GM23338 (cell line): ENCODE measurements around the gene MTHFS. TPM values are rescaled to one million over a fixed set of nuclear protein-coding genes. Genes with fewer than 3 reads are reported as not detected.
A peak's percentile ranks its signal among the peaks of the same experiment; 100 is the strongest.

ENCODE experiments used
- ATAC-seq: fragments of 200-7000 bp; cut with Tn5 transposase; 3 replicates; pipeline ENCODE4 v1.9.1; 2020
- DNase-seq: peaks from one replicate; pipeline ENCODE4 v3.0.0-alpha.2; 2015; ENCODE audit warnings: low spot score
- H2AFZ ChIP-seq: fragments of 200-600 bp; sonication (generic); 2 replicates; pipeline ENCODE4 v1.8.0; 2016; ENCODE audit warnings: antibody characterized with exemption, mild to moderate bottlenecking, moderate library complexity
- H3F3A ChIP-seq: fragments of 200-600 bp; sonication (generic); replicated peaks from 2 replicates; pipeline ENCODE4 v1.8.0; 2017; ENCODE audit warnings: antibody characterized with exemption, mixed run types, low read depth
- H3K27ac ChIP-seq: fragments of 200-600 bp; sonication (generic); 2 replicates; pipeline ENCODE4 v1.6.1; 2016; ENCODE audit warnings: low read depth
- H3K27me3 ChIP-seq: fragments of 200-600 bp; sonication (generic); 2 replicates; pipeline ENCODE4 v1.8.0; 2016; ENCODE audit warnings: mild to moderate bottlenecking, mixed run types, moderate library complexity; ENCODE audit not compliant: insufficient read depth
- H3K36me3 ChIP-seq: fragments of 200-600 bp; sonication (generic); 2 replicates; pipeline ENCODE4 v1.8.0; 2016; ENCODE audit warnings: mild to moderate bottlenecking; ENCODE audit not compliant: insufficient read depth
- H3K4me1 ChIP-seq: fragments of 200-600 bp; sonication (generic); 2 replicates; pipeline ENCODE4 v1.8.0; 2016; ENCODE audit warnings: mild to moderate bottlenecking, moderate library complexity; ENCODE audit not compliant: insufficient read depth
- H3K4me2 ChIP-seq: fragments of 200-600 bp; sonication (generic); 2 replicates; pipeline ENCODE4 v1.7.1; 2017; ENCODE audit warnings: mixed run types
- H3K4me3 ChIP-seq: fragments of 200-600 bp; sonication (generic); 2 replicates; pipeline ENCODE4 v1.6.1; 2016; ENCODE audit warnings: mixed run types
- H3K79me2 ChIP-seq: fragments of 200-600 bp; sonication (generic); replicated peaks from 2 replicates; pipeline ENCODE4 v1.8.0; 2017; ENCODE audit warnings: mild to moderate bottlenecking; ENCODE audit not compliant: insufficient read depth
- H3K9me2 ChIP-seq: fragments of 200-600 bp; sonication (generic); 2 replicates; pipeline ENCODE4 v1.8.0; 2017; ENCODE audit not compliant: insufficient read depth
- H4K20me1 ChIP-seq: fragments of 200-600 bp; sonication (generic); replicated peaks from 2 replicates; pipeline ENCODE4 v1.8.0; 2017; ENCODE audit warnings: mild to moderate bottlenecking; ENCODE audit not compliant: insufficient read depth
- H3K27ac Mint-ChIP-seq: 2 replicates; pipeline ENCODE4 v1.8.0; 2020; ENCODE audit warnings: inconsistent platforms, mild to moderate bottlenecking, moderate library complexity, mixed read lengths
- H3K27me3 Mint-ChIP-seq: 3 replicates; pipeline ENCODE4 v1.8.0; 2022; ENCODE audit warnings: low read depth, mild to moderate bottlenecking, moderate library complexity, mixed read lengths, inconsistent platforms; ENCODE audit not compliant: insufficient read depth, poor library complexity
- H3K36me3 Mint-ChIP-seq: 3 replicates; pipeline ENCODE4 v1.8.0; 2021; ENCODE audit warnings: low read depth, mild to moderate bottlenecking, inconsistent platforms, moderate library complexity, mixed read lengths
- H3K4me1 Mint-ChIP-seq: 3 replicates; pipeline ENCODE4 v1.8.0; 2020; ENCODE audit warnings: mild to moderate bottlenecking, inconsistent platforms, mixed read lengths
- H3K4me3 Mint-ChIP-seq: 3 replicates; pipeline ENCODE4 v1.8.0; 2021; ENCODE audit warnings: moderate library complexity, mild to moderate bottlenecking, inconsistent platforms, mixed read lengths
- H3K9me3 Mint-ChIP-seq: 3 replicates; pipeline ENCODE4 v1.8.0; 2020; ENCODE audit warnings: moderate library complexity, mild to moderate bottlenecking, inconsistent platforms, mixed read lengths
- ETS1 ChIP-seq: IDR thresholded peaks from 2 replicates; pipeline ENCODE4 v1.6.1; 2016; ENCODE audit warnings: antibody characterized with exemption
- EZH2 ChIP-seq: fragments of 200-600 bp; sonication (generic); IDR thresholded peaks from one replicate; pipeline ENCODE4 v1.8.0; 2017; ENCODE audit warnings: antibody characterized with exemption, mild to moderate bottlenecking, low read depth; ENCODE audit not compliant: unreplicated experiment
- EZH2phosphoT487 ChIP-seq: fragments of 200-600 bp; sonication (generic); IDR thresholded peaks from one replicate; pipeline ENCODE4 v1.8.1; 2018; ENCODE audit warnings: antibody characterized with exemption; ENCODE audit not compliant: unreplicated experiment
- JUNB ChIP-seq: IDR thresholded peaks from one replicate; pipeline ENCODE4 v1.6.1; 2016; ENCODE audit warnings: antibody characterized with exemption; ENCODE audit not compliant: unreplicated experiment
- NANOG ChIP-seq: IDR thresholded peaks from 2 replicates; pipeline ENCODE4 v1.6.1; 2016; ENCODE audit warnings: antibody characterized with exemption, borderline replicate concordance
- POLR2AphosphoS5 ChIP-seq: IDR thresholded peaks from 2 replicates; pipeline ENCODE4 v1.6.1; 2016; ENCODE audit warnings: antibody characterized with exemption, low read depth
- STAT1 ChIP-seq: IDR thresholded peaks from one replicate; pipeline ENCODE4 v1.6.1; 2016; ENCODE audit warnings: antibody characterized with exemption; ENCODE audit not compliant: unreplicated experiment
- ZNF114 ChIP-seq: fragments of 250-450 bp; sonication (Bioruptor Pico); IDR thresholded peaks from 2 replicates; pipeline ENCODE4 v1.5.0; 2020; ENCODE audit warnings: mild to moderate bottlenecking, moderate library complexity
- ZNF331 ChIP-seq: fragments of 250-450 bp; sonication (Bioruptor Pico); IDR thresholded peaks from 2 replicates; pipeline ENCODE4 v1.5.0; 2020; ENCODE audit warnings: low read depth, mild to moderate bottlenecking, moderate library complexity
- ZNF462 ChIP-seq: fragments of 250-450 bp; sonication (Bioruptor Pico); IDR thresholded peaks from 2 replicates; pipeline ENCODE4 v1.5.0; 2020; ENCODE audit warnings: mild to moderate bottlenecking, moderate library complexity
- polyA plus RNA-seq: library from polyadenylated mRNA; unstranded; fragments of >200 nt; fragmentation: Nextera tagmentation; extraction: Ambion mirVana; gene quantifications from 2 replicates; pipeline ENCODE4 v1.2.1, GENCODE V29; 2016
- total RNA-seq: library from RNA; depleted of rRNA; stranded (reverse); fragments of >200 nt; shearing (Covaris generic); gene quantifications from 2 replicates; pipeline ENCODE4 v1.2.3, GENCODE V29; 2014

Gene MTHFS
- total and polyA plus RNA-seq, 2 experiments from 2014 or later, result 33.2 to 62.0 TPM

- Mint-ChIP-seq H3K36me3 (no peaks in the 10 kb centered on the region; the same call in 1 of the 3 replicates), H3K9me3 (no peaks in the 10 kb centered on the region; the same call in 2 of the 3 replicates), H3K27me3 (no peaks in the 10 kb centered on the region), H3K4me3 (no peak overlapping the region), H3K27ac (peak overlapping the region; percentile 62; the same call in 1 of the 2 replicates), H3K4me1 (no peaks in the 10 kb centered on the region)
- Histone ChIP-seq H2AFZ (no peak overlapping the region), H3K27ac (no peak overlapping the region), H3K4me2 (no peak overlapping the region), H3F3A (no peaks in the 10 kb centered on the region), H3K36me3 (no peaks in the 10 kb centered on the region), H3K4me1 (no peaks in the 10 kb centered on the region), H3K79me2 (no peaks in the 10 kb centered on the region), H3K4me3 (no peak overlapping the region), H3K27me3 (no peaks in the 10 kb centered on the region), H3K9me2 (peaks cover 13% of the 10 kb centered on the region; the same call in 1 of the 2 replicates), H4K20me1 (no peaks in the 10 kb centered on the region)
- DNase-seq (no peak), ATAC-seq (no peak)
- no peak for TF ChIP-seq NANOG
- TF ChIP-seq JUNB, result no peak
- no peak for TF ChIP-seq ZNF462 (CRISPR knock-in tag)
- no peak for TF ChIP-seq EZH2phosphoT487
- TF ChIP-seq ZNF114 (CRISPR knock-in tag), result no peak
- TF ChIP-seq ETS1, result no peak
- TF ChIP-seq EZH2, result no peak
- TF ChIP-seq STAT1, result no peak
- TF ChIP-seq POLR2AphosphoS5, result no peak
- no peak for TF ChIP-seq ZNF331 (CRISPR knock-in tag)
These were observed 92.0 kb downstream of the MTHFS start for GRCh38 chr15:79804838-79805237.
